ENCODE results near the gene RCAN2.
A peak's percentile ranks its signal among the peaks of the same experiment; 100 is the strongest.

Gene RCAN2

GRCh38 chr6:46246081-46246480 lies 245.2 kb downstream of the RCAN2 start:
- DNase-seq, result no peak

- no peak for DNase-seq
Observed at GRCh38 chr6:46244670-46245069, 246.6 kb downstream of the RCAN2 start.

DNA sequence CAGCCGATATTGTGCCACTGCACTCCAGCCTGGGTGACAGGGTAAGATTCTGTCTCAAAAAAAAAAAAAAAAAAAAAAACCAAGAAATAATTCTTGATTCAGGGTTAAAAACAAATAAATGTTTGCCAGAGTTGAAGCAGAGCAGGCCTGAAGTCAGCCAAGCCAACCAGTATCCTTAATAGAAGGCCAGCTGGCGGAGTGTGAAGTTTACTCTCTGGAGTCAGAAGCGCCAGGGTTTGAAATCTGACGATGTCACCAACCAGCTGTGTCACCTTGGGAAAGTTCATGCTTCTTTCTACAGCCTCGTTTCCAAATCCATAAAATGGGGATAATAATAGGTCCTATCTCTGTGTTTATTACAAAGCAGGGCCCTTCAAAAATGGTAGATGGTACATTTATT lies 247.5 kb downstream of the RCAN2 start:
- no peak for DNase-seq

GRCh38 chr6:46242921-46243320 lies 248.3 kb downstream of the RCAN2 start:
- DNase-seq, result no peak

GRCh38 chr6:46240866-46241565 lies 250.2 kb downstream of the RCAN2 start:
- no peak for DNase-seq

DNA sequence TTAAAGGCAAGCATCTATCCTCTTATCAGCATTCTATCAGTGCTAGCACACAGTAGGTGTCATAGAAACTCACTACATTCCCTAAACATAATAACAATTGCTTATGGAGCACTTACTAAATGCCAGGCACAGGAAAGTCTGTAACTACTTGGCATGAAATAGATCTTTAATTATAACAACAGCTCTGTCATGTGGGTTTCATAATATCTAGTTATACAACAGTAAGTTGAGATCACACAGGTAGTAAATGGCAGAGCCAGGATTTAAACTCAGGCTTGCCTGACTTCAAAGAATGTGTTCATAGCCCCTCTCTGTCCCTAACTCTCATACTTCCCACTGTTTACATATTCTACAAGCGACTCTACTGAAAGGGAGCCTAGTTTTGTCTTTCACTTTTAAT lies 254.5 kb downstream of the RCAN2 start:
- no peak for DNase-seq

DNA sequence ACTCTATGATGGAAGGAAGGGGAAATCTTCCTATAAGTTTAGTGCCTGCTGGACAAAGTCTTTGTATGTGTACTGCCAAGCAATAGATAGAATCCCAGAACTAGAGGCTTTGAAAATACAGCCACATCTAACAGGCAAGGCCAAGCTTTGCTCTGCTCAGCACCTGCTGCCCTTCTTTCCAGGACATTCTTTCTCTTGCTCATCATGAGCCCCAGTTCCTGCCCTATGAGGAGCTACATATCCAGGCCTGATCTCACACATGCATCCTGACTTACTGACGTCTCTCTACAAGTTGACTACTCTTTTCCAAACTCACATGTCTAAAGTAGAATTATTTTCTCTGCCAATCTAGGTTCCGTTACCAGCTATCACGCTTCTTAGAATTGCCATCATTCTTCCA lies 256.0 kb downstream of the RCAN2 start:
- no peak for DNase-seq

DNA sequence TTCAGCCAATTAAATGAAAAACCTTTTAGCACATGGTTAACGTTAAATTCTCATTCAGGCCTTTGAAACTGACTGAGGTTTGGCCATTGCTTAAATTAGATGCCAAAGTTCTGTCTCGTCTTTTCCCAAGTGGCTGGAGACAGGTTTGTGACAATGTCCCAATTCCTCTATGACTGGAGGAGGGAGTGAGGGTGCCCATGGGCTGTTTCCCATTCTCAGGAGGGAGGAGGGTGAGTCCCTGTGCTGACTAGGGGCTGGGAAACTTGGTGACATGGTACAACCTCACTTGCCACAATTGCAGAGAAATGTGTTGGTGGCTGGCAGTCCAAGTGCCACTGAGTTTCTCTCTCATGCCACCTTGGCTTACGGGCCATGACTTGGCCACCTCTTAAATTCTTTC lies 256.5 kb downstream of the RCAN2 start:
- DNase-seq, result no peak

DNA sequence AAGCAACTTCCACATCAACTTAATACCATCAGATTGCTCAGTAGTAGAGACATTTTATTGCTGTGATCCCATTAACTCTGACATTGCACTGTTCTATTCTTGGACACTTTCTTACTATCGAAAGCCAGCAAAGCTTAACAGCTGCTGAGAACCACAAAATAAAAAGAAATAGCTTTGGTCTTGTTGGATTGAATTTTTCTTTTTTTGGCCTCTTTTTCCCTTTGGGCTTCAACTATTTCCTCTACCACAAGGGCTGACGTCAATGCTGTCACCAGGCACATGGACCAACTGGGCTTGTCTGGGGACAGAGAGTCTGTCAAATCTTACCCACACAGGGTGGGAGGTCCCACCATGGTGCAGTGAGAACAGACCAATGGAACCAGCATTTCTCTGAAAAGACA lies 257.1 kb downstream of the RCAN2 start:
- DNase-seq, result no peak

DNA sequence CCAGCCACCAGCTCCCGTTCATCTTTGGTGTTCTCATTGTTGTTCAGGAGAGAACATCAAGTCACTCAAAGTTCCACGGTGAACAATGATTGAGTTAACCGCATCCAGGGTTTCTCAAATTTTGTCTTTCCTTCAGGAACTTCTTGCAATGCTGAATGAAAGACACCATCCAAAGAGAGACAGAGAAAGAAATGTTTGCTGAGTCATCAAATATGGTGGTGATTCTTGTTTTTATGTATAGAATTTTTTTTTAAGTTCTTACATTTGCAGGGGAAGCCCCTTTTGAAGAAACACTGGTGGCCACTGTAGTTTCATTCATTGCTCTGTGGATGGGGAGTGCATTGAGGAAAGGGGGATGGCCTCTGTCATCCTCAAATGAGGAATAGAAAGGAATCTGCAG lies 258.1 kb downstream of the RCAN2 start:
- DNase-seq, result no peak

- DNase-seq, result no peak
Observed at GRCh38 chr6:46222286-46222685, 269.0 kb downstream of the RCAN2 start.

- peak; percentile 56 for DNase-seq
Observed at GRCh38 chr6:46221222-46221793, 269.9 kb downstream of the RCAN2 start.

- no peak for DNase-seq
Observed at GRCh38 chr6:46220352-46221221, 270.7 kb downstream of the RCAN2 start.

DNA sequence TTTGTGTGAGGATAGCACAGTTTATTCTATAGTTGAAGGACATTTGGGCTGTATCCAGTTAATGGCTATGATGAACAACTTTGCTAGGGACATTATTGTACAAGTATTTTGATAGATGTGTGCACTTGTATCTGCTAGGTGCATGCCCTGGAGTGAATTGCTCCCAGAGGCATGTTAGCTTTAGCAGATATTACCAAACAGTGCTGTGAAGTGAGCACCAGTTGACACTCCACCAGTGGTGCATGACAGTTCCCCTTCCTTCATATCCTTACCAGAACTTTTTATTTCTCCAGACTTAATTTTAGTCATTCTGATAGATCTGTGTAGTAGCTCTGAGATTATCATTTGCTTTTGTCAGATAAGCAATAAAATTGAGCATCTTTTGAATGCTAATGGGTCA lies 271.6 kb downstream of the RCAN2 start:
- DNase-seq, result no peak

GRCh38 chr6:46218457-46218856 lies 272.8 kb downstream of the RCAN2 start:
- DNase-seq, result no peak

DNA sequence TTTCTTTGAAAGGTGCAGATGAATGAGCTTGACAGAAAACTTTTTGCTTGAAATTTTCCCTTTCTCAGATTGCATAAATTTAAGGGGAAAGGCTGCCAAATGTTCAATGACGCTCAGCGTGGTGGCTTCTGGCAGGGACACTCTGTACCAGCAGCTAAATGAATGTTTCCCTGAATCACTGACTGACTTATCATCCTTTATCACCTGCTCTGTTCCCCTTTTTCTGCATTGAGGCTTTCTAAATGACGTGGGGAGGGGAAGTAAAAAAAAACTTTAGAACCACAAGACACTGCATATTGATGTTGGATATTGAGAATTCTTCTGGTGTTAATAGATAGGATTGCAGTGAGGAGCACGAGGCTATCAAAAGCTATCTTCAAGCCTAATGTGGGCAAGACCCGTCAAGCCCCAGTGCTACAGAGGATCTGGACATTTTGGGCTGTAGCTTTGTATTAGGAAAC lies 273.5 kb downstream of the RCAN2 start:
- peak; percentile 84 for DNase-seq

DNA sequence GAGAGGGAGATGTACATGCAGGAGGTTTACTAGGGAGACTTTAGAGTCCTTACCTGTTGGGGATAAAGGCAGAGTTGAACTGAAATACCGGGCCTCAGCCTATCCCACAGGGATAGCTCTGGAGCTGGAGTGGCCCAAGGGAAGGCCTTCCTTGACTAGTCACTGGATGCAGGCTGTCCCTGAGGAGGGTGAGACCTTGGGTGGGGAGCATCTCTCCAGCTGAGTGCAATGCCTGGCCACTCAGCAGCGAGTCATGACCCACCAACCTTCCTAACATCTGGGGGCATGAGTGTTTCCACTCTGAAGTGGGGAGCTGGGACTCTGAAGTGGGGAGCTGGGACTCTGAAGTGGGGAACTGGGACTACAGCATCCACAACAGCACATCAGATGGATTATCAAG lies 274.4 kb downstream of the RCAN2 start:
- DNase-seq, result no peak

GRCh38 chr6:46215777-46216176 lies 275.5 kb downstream of the RCAN2 start:
- DNase-seq, result no peak

DNA sequence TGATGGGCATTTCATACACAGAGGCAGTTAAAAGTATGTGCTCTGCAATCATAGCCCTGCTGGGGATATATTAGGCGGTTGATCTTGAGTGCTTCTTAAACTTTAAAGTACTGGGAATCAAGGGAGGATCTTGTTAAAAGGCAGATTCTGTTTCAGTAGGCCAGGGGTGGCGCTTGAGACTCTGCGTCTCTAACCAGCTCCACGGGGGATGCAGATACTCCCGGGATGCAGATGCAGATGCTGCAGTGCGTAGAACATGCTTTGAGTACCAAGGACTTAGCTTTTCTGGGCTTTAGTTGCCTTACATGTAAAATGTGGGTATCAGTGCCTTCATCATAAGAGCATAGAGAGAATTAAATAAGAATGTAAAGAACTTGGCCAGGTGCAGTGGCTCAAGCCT lies 276.0 kb downstream of the RCAN2 start:
- no peak for DNase-seq

GRCh38 chr6:46211917-46212316 lies 279.3 kb downstream of the RCAN2 start:
- DNase-seq, result no peak

DNA sequence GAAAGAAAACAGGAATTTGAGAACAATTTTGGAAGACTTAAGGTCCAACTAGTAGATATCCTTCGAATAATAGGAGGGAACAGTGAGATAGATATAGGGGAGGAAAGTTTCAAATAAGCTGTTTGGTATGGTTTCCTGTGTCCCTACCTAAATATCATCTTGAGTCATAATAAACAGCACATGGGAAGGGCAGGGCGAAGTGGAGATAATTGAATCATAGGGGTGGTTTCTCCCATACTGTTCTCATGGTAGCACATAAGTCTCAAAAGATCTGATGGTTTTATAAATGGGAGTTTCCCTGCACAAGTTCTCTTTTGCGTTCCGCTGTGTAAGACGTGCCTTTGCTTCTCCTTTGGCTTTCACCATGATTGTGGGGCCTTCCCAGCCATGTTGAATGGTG lies 281.0 kb downstream of the RCAN2 start:
- DNase-seq, result no peak

GRCh38 chr6:46208303-46208702 lies 282.9 kb downstream of the RCAN2 start:
- no peak for DNase-seq

DNA sequence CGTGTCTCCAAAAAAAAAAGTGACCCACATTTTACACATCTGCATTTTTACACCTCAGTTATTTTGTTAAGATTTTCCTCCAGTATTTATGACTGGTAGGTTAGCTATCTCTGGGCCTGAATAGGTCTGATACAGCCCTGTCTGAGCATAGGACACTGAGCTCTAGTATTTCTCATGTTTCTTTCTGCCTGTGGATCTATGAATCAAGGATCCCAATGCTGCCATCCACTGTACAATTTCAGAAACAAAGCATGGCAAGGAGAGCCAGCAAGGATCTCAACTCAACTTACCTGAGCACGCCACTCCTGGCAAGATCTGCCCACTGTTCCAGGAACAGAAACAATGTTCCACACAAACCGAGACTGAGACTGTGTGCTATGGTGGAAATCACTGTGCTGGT lies 284.1 kb downstream of the RCAN2 start:
- no peak for DNase-seq

Data from hematopoietic multipotent progenitor cell treated with erythropoietin and hydrocortisone succinate and interleukin-3 and kit ligand, for 8 days (in vitro differentiated cells).